SIG-M5 (cell line): ENCODE measurements around the gene TMEM132E.

ENCODE experiments used
- DNase-seq: peaks from one replicate; lab custom pipeline; 2025; lab: John Stamatoyannopoulos, UW

TMEM132E gene

DNA sequence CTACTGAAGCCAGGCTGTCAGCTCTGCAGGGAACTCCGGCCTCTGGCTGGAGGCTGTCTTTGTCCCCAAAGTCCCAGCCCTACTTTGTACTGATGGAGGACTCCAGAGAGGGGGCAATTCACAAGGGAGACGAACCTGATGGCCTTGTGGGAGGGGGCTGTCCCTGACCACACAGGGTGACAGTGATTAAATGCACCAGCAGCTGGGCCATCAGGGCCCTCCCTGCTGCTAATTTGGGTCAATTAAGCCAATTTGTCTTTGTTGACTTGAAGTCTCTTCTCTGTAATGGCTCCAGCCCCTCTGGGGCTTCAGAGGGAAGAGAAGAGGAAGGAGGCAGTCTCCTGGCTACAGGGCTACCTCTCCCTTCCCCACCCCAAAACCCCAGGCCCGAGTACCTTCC lies 22.0 kb downstream of the TMEM132E start:
- no peak for DNase-seq

DNA sequence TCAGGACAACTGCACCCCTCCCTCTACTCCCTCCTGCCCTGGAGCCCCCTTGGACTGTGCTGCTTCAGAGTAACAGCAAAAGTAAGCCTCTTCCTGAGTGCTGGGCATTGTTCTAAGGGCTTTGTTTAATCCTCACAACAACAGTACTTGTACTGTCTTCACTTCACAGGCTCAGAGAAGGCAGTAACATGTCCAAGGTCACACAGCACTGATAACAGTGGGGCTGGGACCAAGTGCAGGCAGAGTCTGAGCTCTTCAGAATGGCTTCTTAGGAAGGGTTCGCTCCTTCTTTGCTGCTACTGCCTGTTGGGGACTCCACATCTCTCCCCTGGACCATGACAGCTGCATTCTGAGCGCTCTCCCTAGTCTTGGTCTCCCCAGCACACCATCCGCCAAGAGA lies 24.6 kb downstream of the TMEM132E start:
- DNase-seq: no peak

DNA sequence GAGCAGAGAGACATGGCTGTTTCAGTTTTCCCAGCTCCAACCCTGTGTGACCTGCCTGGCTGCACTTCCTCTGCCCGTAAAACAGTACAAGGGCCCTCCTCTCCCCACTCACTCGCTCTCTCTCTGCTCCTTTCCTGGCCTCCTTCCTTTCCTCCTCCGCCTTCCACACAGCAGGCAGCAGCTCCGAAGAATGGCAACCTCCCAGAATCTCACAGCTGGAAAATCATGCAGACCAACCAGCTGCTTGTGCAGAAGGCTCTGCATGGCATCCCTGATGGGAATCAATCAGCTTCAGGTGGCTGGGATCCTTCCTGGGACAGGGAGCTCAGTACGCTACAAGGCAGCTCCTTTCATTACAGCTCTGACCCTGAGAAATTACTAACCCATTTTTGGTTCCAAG lies 27.4 kb downstream of the TMEM132E start:
- no peak for DNase-seq

DNA sequence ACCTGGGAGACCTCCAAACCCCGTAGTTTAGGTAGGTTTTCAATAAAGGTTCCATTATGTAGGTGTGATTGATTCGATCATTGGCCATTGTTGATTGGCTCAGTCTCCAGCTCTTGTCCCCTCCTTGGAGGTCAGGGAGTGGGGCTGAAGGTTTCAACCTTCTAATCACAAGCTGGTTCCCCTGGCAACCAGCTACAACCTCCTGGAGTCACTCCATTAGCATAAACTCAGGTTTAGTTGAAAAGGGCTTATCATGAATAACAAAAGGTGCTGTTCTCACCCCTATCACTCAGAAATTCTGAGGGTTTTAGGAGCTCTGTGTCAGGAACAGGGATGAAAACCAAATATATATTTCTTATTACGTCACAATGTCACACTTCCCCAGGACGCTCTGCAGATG lies 28.5 kb downstream of the TMEM132E start:
- no peak for DNase-seq

DNA sequence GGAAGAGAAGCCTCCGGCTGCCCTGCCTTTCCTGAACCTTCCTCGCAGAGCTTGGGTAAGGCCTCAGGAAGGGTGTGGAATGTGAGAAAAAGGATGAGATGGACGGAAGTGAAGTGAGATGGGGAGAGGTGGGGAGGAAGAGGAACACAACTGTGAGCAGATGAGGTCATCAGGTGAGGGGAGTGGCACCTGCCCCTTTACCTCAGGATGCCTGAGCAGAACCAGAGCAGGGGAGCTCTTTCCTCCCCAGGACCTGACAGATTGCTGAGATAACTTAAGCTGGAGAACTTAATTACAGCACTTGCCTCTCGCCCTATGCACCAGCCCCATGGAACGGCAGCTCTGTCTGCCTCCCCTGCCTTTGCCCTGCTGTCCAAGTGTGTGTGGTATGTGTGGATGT lies 29.8 kb downstream of the TMEM132E start:
- no peak for DNase-seq

DNA sequence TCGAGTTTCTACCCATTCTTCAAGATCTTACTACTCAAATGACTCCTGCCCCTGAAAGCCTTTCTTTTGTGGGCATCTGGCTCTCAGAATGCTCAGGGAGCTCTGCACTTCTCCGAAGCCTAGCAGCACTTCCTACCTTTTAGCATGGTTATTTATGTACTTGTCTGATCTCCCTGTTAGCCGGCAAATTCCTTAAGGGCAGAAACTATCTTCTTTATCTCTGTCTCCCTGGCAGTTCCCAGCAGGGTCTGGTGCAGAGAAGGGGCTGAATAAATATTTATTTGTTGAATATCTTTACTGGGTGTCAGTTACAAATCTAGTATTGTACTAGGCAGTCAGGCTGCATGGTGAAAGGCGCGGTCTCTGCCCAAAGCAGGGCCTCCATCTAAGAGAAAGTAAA lies 30.7 kb downstream of the TMEM132E start:
- no peak for DNase-seq

DNA sequence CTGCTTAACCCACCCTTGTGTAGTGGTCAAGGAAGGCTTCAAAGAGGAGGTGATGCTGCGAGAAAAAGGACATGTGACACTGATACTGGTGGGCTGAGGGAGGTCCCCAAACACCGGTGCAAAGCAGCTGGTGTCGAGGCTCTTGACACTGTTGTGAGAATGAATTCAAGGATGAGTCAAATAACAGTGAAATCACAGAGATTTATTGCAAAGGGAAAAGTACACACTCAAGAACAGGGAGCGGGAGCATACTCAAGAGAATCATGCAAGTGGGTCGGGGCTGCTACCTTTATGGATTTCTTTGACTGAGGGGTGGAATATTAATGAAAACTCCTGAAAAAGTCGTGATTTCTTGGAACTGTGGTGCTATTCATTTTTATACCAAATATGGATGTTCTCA lies 31.1 kb downstream of the TMEM132E start:
- DNase-seq: no peak

DNA sequence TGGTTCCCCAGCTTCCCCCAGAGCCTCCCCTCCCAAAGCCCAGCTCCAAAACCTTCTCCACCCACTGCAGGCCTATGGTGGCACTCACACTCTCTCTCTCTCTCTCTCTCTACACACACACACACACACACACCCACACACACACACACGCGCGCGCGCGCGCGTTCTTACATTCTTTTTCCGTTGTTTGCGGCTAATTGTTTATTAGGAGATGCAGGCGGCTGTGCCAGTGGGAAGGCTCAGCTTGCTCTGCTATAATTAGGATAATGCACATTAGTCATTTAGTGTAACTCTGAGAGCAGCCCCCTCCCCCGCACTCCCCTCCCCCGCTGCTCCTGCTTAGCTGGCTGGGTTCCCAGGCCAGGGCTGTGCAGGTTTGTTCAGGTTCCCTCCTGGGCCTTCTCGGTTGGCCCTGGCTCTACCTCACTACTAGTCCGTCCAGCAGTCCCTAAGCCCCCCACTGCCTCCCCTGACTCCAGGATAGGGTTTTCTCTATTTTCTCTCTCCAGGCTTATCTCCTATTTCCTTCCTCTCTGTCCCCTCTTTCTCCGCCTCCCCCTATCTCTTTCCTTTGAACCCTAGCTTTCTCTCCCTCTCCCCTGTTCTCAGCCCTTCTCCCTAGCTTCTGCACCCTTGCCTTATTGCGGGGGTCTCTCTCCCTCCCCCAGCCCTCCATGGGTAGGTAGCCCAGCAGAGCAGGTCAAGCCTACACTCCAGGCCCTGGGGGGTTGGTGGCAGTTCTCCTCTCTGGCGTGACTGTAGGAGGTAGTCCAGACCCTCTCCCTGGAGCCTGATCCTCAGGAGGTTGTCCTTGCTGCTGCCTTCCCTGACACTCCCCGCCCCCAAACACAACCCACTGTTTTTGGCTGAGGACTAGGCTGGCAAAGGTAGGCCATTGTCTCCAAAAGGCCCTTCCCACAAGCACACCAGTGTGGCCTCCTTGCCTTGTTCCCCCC lies 34.0 kb downstream of the TMEM132E start:
- DNase-seq: no peak

DNA sequence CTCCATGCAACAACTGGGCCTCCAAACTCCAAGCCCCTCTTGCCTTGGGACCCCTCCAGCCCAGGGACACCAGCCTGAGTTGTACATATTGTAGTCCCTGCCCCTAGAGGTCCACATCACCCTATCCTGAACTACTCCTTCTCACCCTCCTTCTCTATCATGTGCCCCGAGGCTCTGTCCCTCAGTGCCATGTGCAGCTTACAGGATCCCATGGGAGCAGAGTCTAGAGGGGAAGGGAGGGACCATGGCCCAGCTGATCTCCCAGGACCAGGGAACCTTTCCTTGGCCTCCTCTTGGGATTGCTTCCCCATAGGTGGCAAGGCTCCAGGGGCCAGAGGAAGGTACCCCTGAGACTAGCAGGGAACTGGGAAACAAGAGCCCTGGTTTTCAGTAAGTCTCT lies 35.3 kb downstream of the TMEM132E start:
- no peak for DNase-seq

DNA sequence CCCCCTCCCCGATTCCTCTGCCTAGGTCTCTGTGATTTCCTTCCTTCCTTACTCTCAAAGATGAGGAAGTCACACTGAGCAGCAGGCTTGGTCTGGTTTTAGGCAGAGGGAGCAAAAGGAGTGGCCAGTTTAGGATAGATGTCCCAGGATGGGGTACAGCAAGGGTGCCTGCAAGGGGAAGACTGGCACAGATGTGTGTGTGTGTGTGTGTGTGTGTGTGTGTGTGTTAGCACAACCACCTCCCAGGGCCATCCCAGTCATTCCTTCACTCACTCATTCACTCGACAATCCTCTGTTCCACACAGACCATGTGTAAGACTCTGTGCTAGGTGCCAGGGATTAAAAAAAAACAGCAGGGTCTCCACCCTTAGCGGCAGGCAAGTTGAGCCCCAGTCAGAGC lies 35.9 kb downstream of the TMEM132E start:
- no peak for DNase-seq

DNA sequence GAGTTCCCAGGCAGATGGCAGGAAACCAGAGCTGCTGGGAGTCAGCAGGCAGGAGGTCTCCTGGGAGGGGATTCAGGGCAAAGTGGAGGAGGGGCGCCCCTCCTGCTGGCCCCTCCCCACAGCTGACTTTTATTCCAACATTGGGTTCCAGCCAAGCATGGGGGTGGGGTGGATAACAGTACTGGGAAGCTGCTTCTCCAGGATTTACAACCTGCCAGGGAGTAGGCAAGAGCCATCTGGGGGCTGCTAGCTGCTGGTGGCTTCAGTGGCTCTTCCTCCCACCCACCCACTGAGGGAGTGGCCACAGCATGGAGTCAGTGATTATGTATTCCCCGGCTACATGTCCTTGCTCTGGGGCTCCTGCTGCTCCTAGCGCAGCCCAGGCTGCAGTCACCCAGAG lies 36.8 kb downstream of the TMEM132E start:
- no peak for DNase-seq

DNA sequence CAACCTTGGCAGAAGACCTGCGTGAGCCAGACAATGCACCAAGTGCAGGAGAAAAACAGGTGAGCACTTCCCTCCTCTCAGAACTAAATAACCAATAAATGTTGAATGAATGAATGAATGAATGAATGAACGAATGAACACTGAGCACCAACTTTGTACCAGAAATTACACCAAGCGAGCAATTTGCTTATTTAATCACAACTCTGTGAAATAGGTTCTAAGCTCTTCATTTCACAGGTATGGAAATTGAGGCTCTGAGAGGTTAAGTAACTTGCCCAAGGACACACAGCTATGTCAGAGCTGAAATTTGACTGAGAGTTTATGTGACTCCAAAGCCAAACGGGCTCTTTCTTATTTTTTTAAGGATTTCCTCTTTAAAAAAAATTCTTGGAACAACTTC lies 38.0 kb downstream of the TMEM132E start:
- no peak for DNase-seq

DNA sequence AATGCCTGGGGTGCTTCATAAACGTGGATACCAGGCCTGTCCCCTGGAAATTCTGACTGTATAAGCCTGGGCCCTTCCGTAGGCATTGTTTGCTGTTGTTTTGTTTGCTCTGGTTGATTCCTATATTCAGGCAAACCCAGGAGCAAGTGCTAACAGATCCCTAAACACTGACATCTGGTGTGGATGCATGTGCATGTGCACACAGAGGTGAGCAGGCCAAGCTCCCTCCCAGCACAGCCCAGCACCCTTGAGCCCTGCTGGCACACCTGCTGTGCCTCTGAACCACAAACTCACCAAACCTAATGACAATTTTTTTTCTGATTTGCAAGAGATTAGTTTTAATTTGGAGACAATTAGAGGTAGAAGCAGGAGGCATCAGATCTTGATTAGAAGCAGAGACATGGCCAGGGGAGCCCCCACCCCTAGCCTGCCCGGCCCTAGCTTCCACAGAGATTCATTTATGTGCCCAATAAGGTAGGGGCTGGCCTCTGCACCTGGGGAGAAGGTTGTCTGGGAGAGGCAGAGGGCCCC lies 40.4 kb downstream of the TMEM132E start:
- no peak for DNase-seq

DNA sequence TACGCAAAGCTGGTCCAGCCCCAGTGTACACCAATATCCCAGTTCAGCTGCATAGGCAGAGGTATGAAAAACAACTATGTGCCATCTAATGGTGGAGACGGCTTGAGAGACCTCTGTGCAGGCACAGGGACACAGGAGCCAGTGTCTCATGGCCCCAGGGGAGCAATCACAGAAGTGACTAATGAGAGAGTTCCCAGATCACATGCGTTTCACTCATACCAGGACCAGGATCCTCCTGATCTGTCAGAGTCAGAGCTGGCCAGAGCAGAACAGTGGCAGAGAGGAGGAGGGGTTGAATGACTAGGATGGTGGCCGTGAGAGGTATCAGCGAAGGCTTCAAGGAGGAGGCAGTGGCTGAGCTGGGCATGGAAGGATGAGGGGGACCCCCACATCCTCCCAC lies 41.1 kb downstream of the TMEM132E start:
- DNase-seq: no peak

DNA sequence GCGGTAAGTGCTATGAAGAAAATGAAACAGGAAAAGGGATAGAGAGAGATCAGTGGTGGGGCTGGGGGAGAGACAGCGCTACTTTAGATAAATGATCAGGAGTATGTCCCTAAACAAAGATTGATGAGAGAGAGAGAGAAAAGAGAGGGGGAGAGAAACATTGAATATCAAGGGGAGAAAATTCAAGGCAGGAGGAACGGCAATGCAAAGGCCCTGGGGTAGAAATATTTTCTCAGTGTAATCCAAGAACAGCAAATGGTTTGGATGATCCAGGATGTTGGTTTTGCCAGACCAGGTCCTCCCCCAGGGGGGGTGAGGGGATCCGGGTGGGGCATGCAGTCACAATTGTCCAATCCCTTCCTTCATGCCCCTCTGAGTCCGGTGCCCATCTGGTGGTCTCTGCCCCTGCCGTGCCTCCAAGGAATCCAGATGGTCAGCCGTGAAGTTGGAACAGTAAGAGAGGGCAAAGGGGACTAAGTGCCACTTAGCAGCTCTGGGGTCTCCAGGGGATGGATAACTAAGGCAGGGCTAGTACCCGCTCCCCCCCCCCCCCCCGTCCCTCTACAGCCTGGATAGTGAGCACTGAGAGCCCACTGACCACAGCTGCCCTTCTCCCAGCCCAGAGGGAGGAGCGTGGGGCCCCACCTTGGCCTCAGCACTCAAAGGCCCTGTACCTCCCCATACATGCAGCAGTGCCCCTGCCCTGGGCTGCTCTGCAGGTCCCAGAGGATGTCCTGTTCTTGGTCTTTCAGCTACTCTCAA lies 43.7 kb downstream of the TMEM132E start:
- no peak for DNase-seq

DNA sequence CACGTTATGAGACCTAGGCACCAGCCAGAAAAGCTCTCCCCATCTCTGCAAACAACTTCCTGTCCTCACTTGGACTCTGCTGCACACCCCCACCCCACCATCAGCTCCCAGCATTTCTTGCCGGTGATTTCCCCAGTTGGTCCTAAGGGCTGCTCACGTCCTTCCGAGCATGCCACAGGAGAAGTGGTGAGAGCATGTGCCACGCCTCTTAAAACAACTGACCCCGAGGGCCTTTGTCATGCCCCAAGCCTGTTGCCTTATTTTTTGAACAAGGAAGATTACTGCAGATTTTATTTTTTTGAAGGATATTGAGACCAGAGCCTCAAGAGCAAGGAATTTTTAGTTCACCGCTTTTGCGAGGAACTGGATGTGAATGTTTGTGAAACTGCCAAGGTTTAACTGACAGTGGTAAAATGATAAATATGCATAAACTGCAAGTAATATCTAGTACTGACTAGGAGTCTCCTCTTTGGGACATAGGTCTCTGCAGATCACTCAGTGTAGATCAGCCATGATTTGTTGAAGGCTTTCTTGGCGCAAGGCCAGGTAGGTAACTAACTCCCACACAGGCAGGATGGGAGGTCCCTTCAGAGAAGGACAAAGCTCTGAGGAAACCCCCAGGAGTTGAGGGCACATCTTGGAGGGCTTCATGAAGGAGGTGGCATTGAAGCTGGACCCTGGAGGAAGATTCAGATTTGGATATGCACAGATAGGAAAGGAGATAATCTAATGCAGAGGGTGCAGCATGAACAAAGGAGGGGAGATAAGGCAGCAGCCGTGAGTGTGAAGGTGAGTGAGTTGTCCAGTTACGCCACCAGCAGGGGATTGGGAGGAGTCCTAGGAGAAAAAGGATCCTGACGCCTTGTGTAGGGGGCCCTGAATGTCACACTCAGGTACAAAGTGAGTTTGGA lies 44.7 kb downstream of the TMEM132E start:
- DNase-seq: no peak

DNA sequence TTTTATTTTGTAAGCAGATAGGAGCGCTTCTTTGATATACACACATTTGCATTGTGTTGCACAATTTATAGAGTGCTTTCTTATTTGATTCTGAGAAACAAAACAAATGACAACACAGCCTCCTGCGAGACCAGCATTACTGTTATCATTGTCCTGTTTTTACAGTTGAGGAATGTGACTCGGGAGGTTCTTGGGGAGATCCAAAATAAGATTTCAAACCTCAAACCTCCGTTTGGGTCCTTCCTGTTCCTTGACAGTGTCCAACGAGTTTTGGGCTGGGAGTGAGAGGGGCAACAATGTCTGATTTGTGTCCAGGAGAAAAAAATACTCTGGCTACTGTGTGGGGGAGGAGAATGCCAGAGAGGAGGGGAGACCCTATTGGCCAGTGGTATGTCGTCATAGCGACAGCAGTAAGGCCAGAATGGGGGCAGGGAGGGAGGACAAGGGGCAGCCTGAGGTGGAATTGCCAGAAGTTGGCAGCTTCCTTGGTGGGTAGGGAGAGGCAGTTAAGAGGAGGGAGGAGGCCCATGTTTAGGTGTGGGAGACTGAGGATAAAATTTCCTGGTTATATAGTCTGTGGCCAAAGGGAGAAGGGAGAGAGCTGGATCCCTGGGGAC lies 45.5 kb downstream of the TMEM132E start:
- DNase-seq: no peak

DNA sequence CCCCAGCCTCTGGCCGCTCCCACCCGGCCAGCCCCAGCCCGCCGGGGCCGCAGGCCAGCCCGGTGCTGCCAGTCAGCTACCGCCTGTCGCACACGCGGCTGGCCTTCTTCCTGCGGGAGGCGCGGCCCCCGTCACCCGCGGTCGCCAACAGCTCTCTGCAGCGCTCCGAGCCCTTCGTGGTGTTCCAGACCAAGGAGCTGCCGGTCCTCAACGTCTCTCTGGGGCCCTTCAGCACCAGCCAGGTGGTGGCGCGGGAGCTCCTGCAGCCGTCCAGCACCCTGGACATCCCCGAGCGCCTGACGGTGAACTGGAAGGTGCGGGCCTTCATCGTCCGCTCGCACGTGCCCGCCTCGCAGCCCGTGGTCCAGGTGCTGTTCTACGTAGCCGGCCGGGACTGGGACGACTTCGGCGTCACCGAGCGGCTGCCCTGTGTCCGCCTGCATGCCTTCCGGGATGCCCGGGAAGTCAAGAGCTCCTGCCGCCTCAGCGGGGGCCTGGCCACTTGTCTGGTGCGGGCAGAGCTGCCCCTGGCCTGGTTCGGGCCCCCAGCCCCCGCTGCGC lies 46.8 kb downstream of the TMEM132E start:
- no peak for DNase-seq

DNA sequence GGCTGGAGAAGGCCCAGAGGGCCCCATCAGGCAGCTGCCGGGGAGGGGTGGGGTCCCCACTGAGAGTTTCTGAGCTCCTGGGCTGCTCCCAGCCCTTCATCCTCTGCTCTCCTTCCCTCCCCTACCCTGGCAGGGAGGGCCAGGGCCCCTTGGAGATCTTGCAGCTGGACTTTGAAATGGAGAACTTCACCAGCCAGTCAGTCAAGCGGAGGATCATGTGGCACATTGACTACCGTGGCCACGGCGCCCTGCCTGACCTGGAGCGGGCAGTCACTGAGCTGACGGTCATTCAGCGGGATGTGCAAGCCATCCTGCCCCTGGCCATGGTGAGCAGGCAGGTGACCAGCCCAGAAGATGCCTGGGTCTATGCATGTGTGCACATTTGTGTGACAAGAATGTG lies 49.5 kb downstream of the TMEM132E start:
- DNase-seq: no peak

DNA sequence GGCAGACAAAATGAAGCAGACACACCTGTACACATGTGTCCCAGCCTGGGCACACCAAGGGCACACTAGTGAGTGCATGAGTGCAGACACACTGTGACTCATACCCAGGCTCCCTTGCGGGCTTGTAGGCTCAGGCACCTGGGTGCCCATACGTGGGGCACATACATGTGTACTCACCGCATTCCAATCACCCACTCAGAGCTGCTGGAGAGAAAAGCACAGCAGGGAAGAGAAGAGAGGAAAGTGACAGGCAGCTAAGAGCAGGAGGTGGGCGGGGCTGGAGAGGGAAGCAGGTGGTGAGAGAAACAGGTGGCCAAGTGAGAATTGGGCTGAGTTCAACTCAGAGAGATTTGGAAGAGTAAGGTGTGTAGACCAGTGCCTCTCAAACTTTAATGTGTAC lies 54.0 kb downstream of the TMEM132E start:
- DNase-seq: no peak

DNA sequence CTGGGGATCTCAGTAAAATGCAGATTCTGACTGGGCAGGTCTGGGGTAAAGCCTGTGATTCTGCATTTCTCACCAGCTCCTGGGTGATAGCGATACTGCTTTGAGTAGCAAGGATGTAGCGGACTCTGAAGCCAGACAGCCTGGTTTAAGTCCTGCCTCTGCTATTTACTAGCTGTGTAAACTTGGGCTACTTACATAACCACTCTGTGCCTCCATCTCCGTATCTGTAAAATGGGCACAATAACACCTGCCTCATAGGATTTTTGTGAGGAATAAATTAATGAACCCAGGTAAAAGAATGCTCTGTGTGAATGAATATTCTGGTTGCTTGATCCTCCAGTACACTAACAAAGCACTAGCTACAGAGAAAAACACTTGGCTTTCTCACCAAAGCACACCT lies 54.4 kb downstream of the TMEM132E start:
- DNase-seq: no peak
